HK-2 (cell line): ENCODE data around the gene CABP5.
"Not testable (repeated sequence)": the region's sequence is repeated elsewhere in the genome, so short reads cannot be mapped to it uniquely, and the experiment has no call there.

Experiments
- DNase-seq: peaks from one replicate; pipeline ENCODE4 v3.0.0-alpha.2; 2018; ENCODE audit not compliant: unreplicated experiment

Gene CABP5

DNA sequence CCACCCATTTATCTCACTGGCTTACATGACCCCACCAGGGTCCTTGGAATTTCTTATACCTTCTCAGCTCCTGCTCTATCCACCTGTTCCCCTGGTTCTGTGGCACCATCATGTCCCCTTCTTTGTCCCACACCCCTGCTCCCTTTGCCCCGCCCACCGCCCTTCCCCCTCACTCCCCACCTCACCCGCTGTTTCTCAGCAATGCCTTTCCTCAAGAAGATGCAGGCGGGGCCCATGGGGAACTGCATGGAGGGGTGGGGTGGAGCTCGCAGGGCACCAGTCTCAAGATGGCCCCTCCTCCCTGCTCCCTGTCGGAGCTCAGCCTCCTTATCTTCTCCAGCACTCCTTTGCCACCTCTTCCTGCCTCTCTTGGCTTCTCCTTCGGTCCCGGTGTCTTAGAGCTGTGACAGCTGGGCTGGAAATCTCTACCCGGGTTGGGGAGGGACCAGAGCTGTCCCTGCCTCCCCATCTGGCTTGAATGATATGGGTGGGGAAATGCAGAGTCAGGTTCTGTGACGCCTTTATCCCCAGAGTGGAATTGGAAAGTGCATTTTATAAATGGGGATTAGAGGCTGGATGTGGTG, at the start of gene CABP5:
TSS of gene CABP5 (minus strand) at position 405 of the 584 bp plus-strand sequence. CDS start at position 248, 157 bp downstream.
- no peak for DNase-seq

DNA sequence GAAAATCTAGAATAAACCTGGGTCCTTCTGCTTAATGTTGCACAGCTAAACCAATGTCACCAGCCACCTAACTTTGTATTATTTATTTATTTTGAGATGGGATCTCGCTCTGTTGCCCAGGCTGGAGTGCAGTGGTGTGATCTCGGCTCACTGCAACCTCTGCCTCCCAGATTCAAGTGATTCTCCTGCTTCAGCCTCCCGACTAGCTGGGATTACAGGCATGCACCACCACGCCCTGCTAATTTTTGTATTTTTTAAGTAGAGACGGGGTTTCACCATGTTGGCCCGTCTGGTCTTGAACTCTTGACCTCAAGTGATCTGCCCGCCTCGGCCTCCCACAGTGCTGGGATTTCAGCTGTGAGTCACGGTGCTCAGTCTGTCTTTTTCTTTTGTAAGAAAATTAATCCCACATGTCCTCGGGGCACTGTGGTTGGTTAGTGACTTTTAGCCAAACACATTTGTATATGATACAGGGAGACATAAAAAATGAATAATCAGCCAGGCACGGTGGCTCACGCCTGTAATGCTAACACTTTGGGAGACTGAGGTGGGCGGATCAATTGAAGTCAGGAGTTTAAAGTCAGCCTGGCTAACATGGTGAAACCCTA, 47.3 kb upstream of the CABP5 start:
- not testable (repeated sequence) for DNase-seq

DNA sequence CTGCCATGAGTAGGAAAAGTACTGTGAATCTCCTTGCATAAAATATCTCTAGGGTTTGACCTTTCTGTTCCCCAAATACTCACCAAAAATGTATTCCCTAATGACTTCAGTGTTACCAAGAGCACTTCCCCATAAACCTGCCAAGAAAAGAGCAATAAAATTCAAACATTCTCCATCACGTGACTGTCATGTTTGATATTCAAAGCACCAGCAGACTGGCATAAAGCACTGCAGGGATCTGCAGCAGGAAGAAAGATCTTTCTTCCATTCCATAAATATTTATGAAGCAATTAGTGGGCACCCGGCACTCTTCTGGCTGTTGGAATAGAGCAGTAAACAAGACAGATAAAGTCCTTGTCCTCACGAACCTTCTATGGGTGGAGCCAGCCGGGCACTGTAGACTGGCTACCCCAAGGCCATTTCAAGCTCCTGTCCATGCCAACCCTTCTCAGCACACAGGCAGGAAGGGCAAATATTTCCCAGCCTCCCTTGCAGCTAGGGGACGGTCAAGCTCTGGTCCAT, 46.5 kb upstream of the CABP5 start:
- no peak for DNase-seq

DNA sequence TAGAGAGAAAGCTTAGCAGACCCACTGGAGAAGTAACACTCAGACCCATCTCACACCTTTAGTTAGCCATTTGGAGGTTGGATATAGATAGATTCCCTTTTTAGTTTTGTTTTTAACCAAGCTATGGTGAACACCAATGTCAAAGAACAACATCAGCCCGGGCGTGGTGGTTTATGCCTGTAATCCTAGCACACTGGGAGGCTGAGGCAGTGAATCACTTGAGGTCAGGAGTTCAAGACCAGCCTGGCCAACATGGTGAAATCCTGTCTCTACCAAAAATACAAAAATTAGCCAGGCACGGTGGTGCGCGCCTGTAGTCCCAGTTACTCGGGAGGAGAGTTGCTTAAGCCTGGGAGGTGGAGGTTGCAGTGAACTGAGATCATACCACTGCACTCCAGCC, 45.1 kb upstream of the CABP5 start:
- DNase-seq = not testable (repeated sequence)

- DNase-seq = no peak
Observed at GRCh38 chr19:48085904-48086864, 42.3 kb upstream of the CABP5 start.

DNA sequence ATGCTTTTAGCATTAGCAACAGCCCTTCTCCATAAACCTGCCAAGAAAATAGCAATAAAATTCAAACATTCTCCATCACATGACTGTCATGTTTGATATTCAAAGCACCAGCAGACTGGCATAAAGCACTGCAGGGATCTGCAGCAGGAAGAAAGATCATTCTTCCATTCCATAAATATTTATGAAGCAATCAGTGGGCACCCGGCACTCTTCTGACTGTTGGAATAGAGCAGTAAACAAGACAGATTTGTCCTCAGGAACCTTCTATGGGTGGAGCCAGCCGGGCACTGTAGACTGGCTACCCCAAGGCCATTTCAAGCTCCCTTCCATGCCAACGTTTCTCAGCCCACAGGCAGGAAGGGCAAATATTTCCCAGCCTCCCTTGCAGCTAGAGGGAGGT, 41.2 kb upstream of the CABP5 start:
- DNase-seq = no peak

GRCh38 chr19:48081106-48081505, 37.2 kb upstream of the CABP5 start:
- no peak for DNase-seq

DNA sequence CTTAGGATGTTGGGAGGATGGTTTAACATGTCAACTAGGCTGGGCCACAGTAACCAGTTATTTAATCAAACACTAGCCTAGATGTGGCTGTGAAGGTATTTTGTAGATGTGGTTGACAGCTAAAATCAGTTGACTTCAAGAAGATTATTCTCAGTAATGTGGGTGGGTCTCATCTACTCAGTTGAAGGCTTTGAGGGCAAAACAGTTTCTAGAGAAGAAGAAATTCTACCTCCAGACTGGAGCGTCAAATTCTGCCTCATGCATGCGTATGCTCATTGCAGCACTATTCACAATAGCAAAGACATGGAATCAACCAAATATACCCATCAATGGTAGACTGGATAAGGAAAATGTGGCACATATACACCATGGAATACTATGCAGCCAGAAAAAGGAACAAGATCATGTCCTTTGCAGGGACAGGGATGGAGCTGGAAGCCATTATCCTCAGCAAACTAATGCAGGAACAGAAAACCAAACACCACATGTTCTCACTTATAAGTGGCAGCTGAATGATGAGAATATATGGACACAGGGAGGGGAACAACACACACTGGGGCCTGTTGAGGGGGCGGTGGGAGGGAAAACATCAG, 26.4 kb upstream of the CABP5 start:
- DNase-seq = not testable (repeated sequence)

- DNase-seq = no peak
Observed at GRCh38 chr19:48069435-48069834, 25.6 kb upstream of the CABP5 start.

DNA sequence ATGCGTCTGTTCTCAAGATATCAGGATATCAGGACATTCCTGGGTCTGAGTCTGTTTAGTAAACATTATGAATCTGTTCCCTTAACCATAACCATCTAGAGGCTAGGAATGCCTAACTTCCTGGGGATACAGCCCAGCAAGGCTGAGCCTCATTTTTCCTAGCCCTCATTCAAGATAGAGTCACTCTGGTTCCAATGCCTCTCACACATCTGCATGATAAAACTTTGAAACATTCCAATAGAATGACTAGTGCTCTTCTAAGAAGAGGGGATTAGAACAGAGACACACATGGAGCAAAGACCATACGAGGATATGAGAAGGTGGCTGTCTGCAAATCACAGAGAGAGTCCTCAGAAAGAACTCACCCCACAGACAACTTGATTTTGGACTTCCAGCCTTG, 20.6 kb upstream of the CABP5 start:
- DNase-seq = no peak

DNA sequence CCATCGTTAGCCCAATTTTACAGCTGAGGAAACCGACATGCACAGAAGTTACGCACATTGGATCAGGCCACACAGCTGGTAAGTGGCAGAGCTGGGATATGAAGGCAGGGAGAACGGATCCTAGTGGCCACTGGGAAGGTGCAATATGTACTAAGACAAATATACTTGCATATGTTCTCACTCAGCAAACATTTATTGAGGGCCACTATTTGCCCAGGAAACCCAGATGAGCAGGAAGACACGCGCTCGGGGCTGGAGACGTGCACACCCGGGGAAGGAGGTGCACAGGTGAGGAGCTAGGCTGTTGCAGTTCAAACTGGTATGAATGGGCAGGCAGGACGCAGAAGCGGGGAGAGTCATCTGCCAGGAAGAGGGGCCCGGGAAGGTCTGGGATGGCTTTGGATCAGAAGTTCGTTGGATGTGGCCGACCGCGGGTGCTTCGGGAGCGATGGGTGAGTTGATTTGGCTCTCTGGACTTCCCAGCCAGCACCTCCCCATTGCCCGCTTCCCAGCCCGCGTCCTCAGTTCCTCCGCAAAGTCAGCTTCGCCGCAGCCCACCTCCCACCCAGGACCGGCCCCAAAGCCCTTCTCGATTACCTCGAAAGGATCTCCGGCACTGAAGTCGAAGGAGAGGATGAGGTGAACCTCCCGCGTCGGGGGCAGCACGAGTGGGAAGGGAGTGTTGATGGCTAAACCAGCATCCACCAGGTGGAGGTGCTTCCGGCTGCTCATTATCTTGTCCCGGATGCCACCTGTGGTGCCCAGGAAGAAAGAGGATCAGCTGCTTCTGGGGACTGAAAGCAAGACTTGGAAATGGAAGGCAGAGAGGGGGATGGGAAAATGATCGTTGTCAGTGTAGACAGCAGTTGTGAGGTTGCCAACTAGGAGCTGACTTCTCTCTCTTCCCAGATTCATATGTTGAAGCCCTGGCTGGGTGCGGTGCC, 17.8 kb upstream of the CABP5 start:
- no peak for DNase-seq

DNA sequence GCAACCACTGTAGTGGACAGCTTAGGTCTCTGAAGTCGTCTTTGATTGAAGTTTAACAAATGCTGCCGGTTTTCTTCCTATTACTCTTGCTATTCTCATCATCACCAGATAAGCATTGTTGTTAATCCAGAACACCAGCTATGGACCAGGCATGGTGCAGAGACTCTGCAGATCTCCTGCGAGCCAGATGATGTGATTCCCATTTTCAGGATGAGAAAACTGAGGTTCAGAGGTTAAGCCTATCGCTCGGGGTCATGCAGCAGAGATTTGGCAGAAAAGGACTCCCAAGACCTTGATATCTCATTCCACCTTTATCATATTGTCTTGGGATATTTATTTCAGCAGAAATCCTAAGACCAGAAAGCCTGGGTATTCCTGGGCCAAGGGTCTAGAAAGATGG, 16.5 kb upstream of the CABP5 start:
- no peak for DNase-seq

DNA sequence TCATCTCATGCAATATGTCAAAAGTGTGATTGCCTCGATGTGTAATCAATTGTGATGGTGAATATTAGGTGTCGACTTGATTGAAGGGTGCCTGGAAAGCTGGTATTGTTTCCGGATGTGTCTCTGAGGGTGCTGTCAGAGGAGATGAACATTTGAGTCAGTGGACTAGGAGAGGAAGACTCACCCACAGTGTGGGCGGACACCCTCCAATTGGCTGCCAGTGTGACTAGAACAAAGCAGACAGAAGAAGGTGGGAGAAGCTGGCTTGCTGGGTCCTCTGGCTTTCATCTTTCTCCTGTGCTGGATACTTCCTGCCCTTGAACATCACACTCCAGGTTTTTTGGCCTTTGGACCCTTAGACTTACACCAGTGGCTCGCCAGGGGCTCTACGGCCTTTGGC, 15.5 kb upstream of the CABP5 start:
- DNase-seq = no peak

GRCh38 chr19:48053856-48054255, 10.0 kb upstream of the CABP5 start:
- no peak for DNase-seq

- no peak for DNase-seq
Observed at GRCh38 chr19:48053076-48053475, 9.2 kb upstream of the CABP5 start.

- no peak for DNase-seq
Observed at GRCh38 chr19:48051335-48052033, 7.6 kb upstream of the CABP5 start.

DNA sequence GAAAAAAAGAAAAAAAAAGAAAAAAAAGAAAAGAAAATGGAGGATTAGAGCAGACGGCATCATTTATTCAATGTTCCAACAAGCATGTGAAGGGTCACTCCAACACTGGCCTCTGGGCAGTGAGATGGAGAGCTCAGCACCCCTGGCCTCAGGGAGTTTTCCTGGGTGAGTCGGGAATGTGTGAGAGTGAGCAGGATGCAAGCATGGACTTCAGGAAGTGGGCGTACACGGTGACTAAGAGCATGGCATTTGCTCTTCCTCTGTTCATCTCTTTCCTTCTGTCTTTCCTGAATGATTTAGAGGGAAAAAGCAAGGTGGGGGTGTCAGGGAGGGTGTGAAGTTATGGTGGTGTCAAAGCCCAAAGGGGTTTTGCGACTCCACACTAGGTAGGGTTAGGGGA, 682 bp upstream of the CABP5 start:
- DNase-seq = peak; percentile 5

DNA sequence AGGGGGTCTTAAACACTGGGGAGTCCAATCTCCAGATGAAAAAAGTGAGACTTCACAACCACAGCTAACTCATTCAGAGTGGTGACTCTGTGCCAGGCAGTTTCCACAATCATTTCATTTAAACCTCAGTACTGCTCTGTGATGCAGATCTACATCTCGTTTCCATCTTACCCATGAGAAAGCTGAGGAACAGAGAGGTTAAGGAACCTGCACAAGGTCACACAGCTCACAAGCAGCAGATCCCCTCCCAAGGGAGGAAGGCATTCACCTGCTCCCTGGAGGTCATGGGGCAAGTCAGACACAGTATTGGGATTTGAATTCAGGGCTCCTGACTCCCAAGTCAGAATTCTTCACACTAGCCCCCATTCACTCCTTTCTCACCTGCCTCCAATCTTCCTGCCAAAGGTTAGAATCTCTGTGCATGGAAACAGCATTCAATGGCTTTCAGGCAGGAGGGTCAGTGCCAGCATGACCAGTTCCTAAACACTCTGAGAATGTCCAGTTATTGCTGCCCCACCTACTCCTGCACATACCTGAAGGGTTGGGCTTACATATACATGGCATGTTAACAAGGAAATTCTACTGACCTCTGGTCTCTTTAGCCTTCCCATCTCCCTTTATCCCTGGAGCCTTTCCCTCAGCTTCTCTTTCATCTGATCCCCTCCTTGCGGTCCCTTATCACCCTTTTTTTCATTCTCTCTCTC, 1.9 kb downstream of the CABP5 start:
- no peak for DNase-seq

GRCh38 chr19:48036765-48037164, 7.1 kb downstream of the CABP5 start:
- no peak for DNase-seq

DNA sequence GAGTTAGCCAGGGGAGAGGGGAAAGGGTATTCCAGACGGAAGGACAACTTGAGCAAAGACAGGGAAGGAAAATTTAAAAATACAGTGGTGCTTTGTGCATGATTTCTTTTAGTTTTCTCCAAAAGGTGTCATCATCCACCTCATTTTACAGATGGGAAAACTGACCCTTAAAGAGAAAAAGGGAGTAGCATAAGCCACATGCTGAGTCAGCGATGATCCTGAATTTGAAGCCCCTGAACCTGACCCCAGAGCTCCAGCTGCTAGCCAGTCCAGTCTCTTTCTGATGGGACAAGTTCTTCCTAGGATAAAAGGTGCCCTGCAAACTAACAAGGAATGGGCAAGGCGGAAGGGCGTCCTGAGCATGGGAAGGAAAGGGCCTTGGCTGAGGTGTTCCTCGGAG, 10.3 kb downstream of the CABP5 start:
- DNase-seq = no peak
